Stimulated activated CD4-positive, alpha-beta T cell treated with anti-CD3 and anti-CD28 coated beads, Interleukin-1b, Interleukin-23, amount 100 ng/mL, for 24 hours (primary cell): ENCODE results near the gene TAS2R38.
"Not testable (repeated sequence)": the region's sequence is repeated elsewhere in the genome, so short reads cannot be mapped to it uniquely, and the experiment has no call there.

Experiments
- DNase-seq, 4 experiments: peaks; one replicate each; pipeline ENCODE4 v3.0.0-alpha.2; 2020; ENCODE audit warnings: low read depth in 4 of 4, low spot score in 1 of 4

Gene TAS2R38

GRCh38 chr7:141973673-141974072 lies at the start of gene TAS2R38:
Gene TAS2R38 (minus strand): TSS chr7:141973773. CDS start chr7:141973689, 84 bp downstream.
- DNase-seq = no peak

- DNase-seq = no peak
These were observed 44.6 kb upstream of the TAS2R38 start for GRCh38 chr7:142018154-142018553.

GRCh38 chr7:142017451-142017850 lies 43.9 kb upstream of the TAS2R38 start:
- DNase-seq = no peak

GRCh38 chr7:142012825-142013511 lies 39.4 kb upstream of the TAS2R38 start:
- no peak for DNase-seq

GRCh38 chr7:142010952-142011548 lies 37.5 kb upstream of the TAS2R38 start:
- no peak for DNase-seq

GRCh38 chr7:142009187-142009586 lies 35.6 kb upstream of the TAS2R38 start:
- no peak for DNase-seq

- DNase-seq = no peak
These were observed 33.0 kb upstream of the TAS2R38 start for GRCh38 chr7:142006577-142006976.

GRCh38 chr7:142002179-142002578 lies 28.6 kb upstream of the TAS2R38 start:
- no peak for DNase-seq

- no peak for DNase-seq
These were observed 27.7 kb upstream of the TAS2R38 start for GRCh38 chr7:142001163-142001874.

- DNase-seq = no peak
These were observed 26.7 kb upstream of the TAS2R38 start for GRCh38 chr7:142000244-142000643.

- DNase-seq = no peak
These were observed 25.6 kb upstream of the TAS2R38 start for GRCh38 chr7:141999058-141999623.

- DNase-seq = no peak
These were observed 19.8 kb upstream of the TAS2R38 start for GRCh38 chr7:141993354-141993753.

- no peak for DNase-seq
These were observed 19.1 kb upstream of the TAS2R38 start for GRCh38 chr7:141992688-141993087.

- no peak for DNase-seq
These were observed 18.6 kb upstream of the TAS2R38 start for GRCh38 chr7:141992156-141992555.

- DNase-seq = no peak
These were observed 17.6 kb upstream of the TAS2R38 start for GRCh38 chr7:141991140-141991539.

- DNase-seq = no peak
These were observed 16.6 kb upstream of the TAS2R38 start for GRCh38 chr7:141990011-141990725.

- not testable (repeated sequence) for DNase-seq
These were observed 14.2 kb upstream of the TAS2R38 start for GRCh38 chr7:141987803-141988202.

GRCh38 chr7:141986923-141987322 lies 13.3 kb upstream of the TAS2R38 start:
- DNase-seq = no peak

- DNase-seq = not testable (repeated sequence)
These were observed 12.4 kb upstream of the TAS2R38 start for GRCh38 chr7:141985926-141986325.

- DNase-seq = no peak
These were observed 6.0 kb upstream of the TAS2R38 start for GRCh38 chr7:141979568-141979967.

GRCh38 chr7:141978351-141978750 lies 4.8 kb upstream of the TAS2R38 start:
- DNase-seq = no peak
